SK-N-SH treated with all-trans-retinoic acid at 6 μM for 48 hours (cell line): ENCODE data around the gene FGD5.

Source experiments
- CSDC2 ChIP-seq: fragments of 250-450 bp; sonication (Bioruptor Pico); IDR thresholded peaks from 2 replicates; pipeline ENCODE4 v1.5.0; 2020; ENCODE audit warnings: mild to moderate bottlenecking, moderate library complexity
- PPARA ChIP-seq: fragments of 250-450 bp; sonication (Bioruptor Pico); IDR thresholded peaks from 2 replicates; pipeline ENCODE4 v1.5.0; 2020; ENCODE audit warnings: mild to moderate bottlenecking, borderline replicate concordance
- ZFP3 ChIP-seq: fragments of 250-450 bp; sonication (Bioruptor Pico); IDR thresholded peaks from 2 replicates; pipeline ENCODE4 v1.5.0; 2020; ENCODE audit warnings: mild to moderate bottlenecking, moderate library complexity
- ZFP30 ChIP-seq: fragments of 450-650 bp; formaldehyde crosslinking; IDR thresholded peaks from 2 replicates; pipeline ENCODE4 v1.5.0; 2022; ENCODE audit warnings: mild to moderate bottlenecking, moderate library complexity
- ZNF8 ChIP-seq: fragments of 450-650 bp; formaldehyde crosslinking; IDR thresholded peaks from 2 replicates; pipeline ENCODE4 v1.5.0; 2020; ENCODE audit warnings: mild to moderate bottlenecking, moderate library complexity

DNA sequence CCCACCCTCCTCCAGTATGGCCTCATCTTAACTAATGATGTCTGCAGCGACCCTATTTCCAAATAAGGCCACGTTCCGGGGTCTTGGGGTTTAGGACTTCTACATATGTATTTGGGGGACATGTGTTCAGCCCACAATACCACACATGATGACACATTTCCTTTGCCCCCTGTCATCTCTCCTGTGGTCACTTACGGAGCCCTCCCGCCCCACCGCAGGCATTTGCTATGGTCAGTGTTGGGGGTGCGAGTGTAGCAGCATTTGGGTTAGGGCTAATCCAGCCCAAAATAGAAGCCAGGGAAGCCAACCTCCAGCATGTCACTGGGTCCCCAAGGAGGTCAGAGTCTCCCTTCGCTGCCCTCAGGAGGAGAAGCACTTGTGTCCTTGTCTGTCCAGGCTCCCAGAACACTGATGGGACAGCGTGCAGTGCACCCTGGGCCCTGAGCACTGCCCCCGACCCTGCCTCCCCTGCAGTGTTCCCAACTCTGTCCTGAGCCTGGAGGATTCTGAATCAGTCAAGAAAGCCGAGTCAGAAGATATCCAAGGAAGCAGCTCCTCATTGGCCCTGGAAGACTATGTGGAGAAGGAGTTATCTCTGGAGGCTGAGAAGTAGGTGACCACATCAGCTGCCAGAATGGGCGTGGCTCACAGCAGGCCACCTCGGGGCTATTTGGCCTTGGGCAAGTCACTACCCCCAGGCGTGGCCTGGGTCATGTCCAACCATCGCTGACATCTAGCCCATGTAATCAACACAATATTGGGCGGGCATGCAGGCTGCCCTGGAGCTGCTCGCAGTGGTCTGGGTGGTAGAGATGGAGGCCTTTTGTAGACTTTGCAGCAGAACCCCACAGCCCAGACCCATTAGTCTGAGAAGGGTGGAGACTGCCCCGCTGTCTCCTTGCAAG, 46.9 kb upstream of the FGD5 start:
- TF ChIP-seq ZFP30 (CRISPR knock-in tag) (no peak), ZNF8 (CRISPR knock-in tag) (no peak), ZFP3 (CRISPR knock-in tag) (no peak), CSDC2 (no peak), PPARA (no peak)
